HepG2 (cell line): ENCODE measurements around the gene ARF5. TPM values are rescaled to one million over a fixed set of nuclear protein-coding genes. Genes with fewer than 3 reads are reported as not detected.

ENCODE experiments used
- ASH2L ChIP-seq: fragments of 300-600, 200-600 bp; sonication (generic); IDR thresholded peaks from 2 replicates; pipeline ENCODE4 v1.7.0; 2017; ENCODE audit warnings: low read depth, mild to moderate bottlenecking, moderate library complexity, mixed read lengths, low read length; ENCODE audit not compliant: insufficient read length
- BCL6 ChIP-seq: IDR thresholded peaks from 2 replicates; pipeline ENCODE4 v1.6.1; 2016; ENCODE audit warnings: missing genetic modification reagents, missing compliant biosample characterization
- HDAC6 ChIP-seq: fragments of 200-600 bp; sonication (generic); IDR thresholded peaks from 2 replicates; pipeline ENCODE4 v1.7.0; 2017; ENCODE audit warnings: mild to moderate bottlenecking, antibody characterized with exemption, low read length, low read depth
- HMG20A ChIP-seq: IDR thresholded peaks from 2 replicates; pipeline ENCODE4 v1.6.1; 2016; ENCODE audit warnings: borderline replicate concordance
- POLR2A ChIP-seq, 2 experiments: IDR thresholded peaks; 2 replicates each; pipeline ENCODE4 v1.6.1; 2011; ENCODE audit warnings: low read depth in 2 of 2, low read length in 2 of 2, mild to moderate bottlenecking in 1 of 2, moderate library complexity in 1 of 2; ENCODE audit not compliant: insufficient read depth in 1 of 2
- SP5 ChIP-seq: IDR thresholded peaks from 2 replicates; pipeline ENCODE4 v1.6.1; 2016; ENCODE audit warnings: low read depth, borderline replicate concordance
- SPEN ChIP-seq: sonication (generic); formaldehyde crosslinking; IDR thresholded peaks from 2 replicates; pipeline ENCODE4 v1.5.1; 2020; ENCODE audit warnings: low read depth, mild to moderate bottlenecking, missing genetic modification reagents
- TBX2 ChIP-seq: sonication (generic); formaldehyde crosslinking; IDR thresholded peaks from 2 replicates; pipeline ENCODE4 v1.5.0; 2020; ENCODE audit warnings: missing genetic modification reagents, mild to moderate bottlenecking, borderline replicate concordance
- TGIF2 ChIP-seq: IDR thresholded peaks from 2 replicates; pipeline ENCODE4 v1.6.1; 2016; ENCODE audit warnings: control low read depth, missing compliant biosample characterization
- ZBTB7A ChIP-seq: sonication (generic); formaldehyde crosslinking; IDR thresholded peaks from 2 replicates; pipeline ENCODE4 v1.8.0; 2022; ENCODE audit warnings: mild to moderate bottlenecking, missing genetic modification reagents
- ZNF274 ChIP-seq: sonication (generic); formaldehyde crosslinking; IDR thresholded peaks from 2 replicates; pipeline ENCODE4 v1.5.1; 2020; ENCODE audit warnings: mild to moderate bottlenecking, missing genetic modification reagents
- ZNF446 ChIP-seq: sonication (generic); formaldehyde crosslinking; IDR thresholded peaks from 2 replicates; pipeline ENCODE4 v1.5.0; 2020; ENCODE audit warnings: mild to moderate bottlenecking, missing genetic modification reagents
- ZNF598 ChIP-seq: sonication (generic); formaldehyde crosslinking; IDR thresholded peaks from 2 replicates; pipeline ENCODE4 v1.5.1; 2020; ENCODE audit warnings: mild to moderate bottlenecking, missing genetic modification reagents, borderline replicate concordance
- ZNF607 ChIP-seq: sonication (generic); formaldehyde crosslinking; IDR thresholded peaks from 2 replicates; pipeline ENCODE4 v1.5.1; 2020; ENCODE audit warnings: missing genetic modification reagents, mild to moderate bottlenecking, borderline replicate concordance
- ZNF619 ChIP-seq: sonication (generic); formaldehyde crosslinking; IDR thresholded peaks from 2 replicates; pipeline ENCODE4 v1.4.0; 2020; ENCODE audit warnings: mild to moderate bottlenecking, missing genetic modification reagents
- ZNF703 ChIP-seq: sonication (generic); formaldehyde crosslinking; IDR thresholded peaks from 2 replicates; pipeline ENCODE4 v1.5.1; 2020; ENCODE audit warnings: missing genetic modification reagents, mild to moderate bottlenecking, moderate library complexity, borderline replicate concordance
- ZSCAN29 ChIP-seq: sonication (generic); formaldehyde crosslinking; conservative IDR thresholded peaks from 2 replicates; pipeline ENCODE4 v1.4.0; 2020; ENCODE audit warnings: mild to moderate bottlenecking, missing genetic modification reagents
- polyA plus RNA-seq, 8 experiments: library from polyadenylated mRNA; depleted of rRNA in 3 of 8; stranded (reverse) in 7 of 8; unstranded in 1 of 8; fragments of >200 nt; fragmentation: Illumina TruSeq in 4 of 8; extraction: Trizol in 4 of 8; gene quantifications; 2 replicates each; pipeline versions ENCODE4 v1.2.1 to v1.2.3, GENCODE V29; 2011 to 2016; ENCODE audit warnings: low read depth in 4 of 8, missing spikeins in 1 of 8, mixed read lengths in 1 of 8; ENCODE audit not compliant: insufficient read depth in 1 of 8
- total RNA-seq, 5 experiments: library from RNA; depleted of rRNA; stranded (reverse); fragments of >200 nt; fragmentation: Illumina TruSeq; extraction: Trizol; gene quantifications; 2 replicates each; pipeline ENCODE4 v1.2.3, GENCODE V29; 2016; ENCODE audit warnings: low read depth in 1 of 5
- TF ChIP-seq, protein P1 (sequence below): IDR thresholded peaks from 2 replicates; pipeline ENCODE4 v1.6.1; 2018; ENCODE audit warnings: missing genetic modification reagents, mild to moderate bottlenecking, missing compliant biosample characterization
- TF ChIP-seq, protein P2 (sequence below): IDR thresholded peaks from 2 replicates; pipeline ENCODE4 v1.6.1; 2016; ENCODE audit warnings: missing compliant biosample characterization, missing genetic modification reagents, borderline replicate concordance
- TF ChIP-seq, protein P3 (sequence below): sonication (generic); formaldehyde crosslinking; IDR thresholded peaks from 2 replicates; pipeline ENCODE4 v1.4.0; 2020; ENCODE audit warnings: missing genetic modification reagents

The ARF5 gene
- total and polyA plus RNA-seq, 2 of the 13 experiments (the other 11 are each of a cell fraction or from before 2014, with no cell fraction given): 109 to 135 TPM

DNA sequence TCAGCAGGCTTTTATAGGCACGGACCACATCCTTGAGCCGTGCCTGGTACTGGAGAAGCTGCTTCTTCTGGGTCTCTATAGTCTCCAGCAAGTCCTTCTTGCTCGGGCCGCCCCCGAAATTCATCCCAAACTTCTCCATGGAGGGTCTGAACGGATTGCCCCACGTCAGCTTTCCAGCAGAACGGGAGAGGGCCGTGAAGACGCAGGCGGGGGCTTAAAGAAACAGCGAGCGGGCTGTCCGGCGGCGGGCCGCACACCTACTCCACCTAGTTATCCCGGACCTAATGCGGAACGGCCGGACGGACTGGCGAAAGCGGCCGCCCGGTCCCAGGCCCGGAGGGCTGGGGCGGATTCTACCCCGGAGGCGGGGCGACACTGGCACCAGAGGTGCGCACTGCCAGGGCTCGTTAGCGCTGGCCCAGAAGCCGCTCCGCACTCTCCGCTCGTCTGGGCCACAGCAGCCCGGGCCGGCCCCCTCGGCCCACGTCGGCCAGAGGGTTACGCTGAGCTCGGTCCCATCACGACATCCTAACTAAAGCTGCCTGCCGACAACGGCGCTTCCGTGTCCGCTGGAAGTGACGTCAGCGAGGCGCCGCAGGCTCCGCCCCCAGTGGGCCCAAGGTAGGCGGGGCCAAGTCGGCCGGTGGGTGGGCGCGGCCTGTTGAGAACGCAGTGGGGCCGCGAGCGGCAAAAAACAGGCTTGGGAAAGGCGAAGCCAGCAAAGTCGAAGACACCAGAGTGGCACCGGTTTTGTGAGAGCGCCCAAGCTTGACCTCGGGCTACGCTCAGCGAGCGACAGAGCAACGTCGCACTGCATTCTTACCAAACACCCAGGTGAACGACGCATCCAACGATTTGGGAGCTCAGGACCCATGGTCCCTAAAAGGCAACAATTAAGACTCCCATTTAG lies 2.9 kb upstream of the ARF5 start, which contains the start of gene GCC1 (continued):
- TF ChIP-seq BCL6 (0 out of 2 replicates have a peak, but pooled peaks have one; percentile 37), ZSCAN29 (CRISPR knock-in tag) (peak; percentile 56; the same call in 1 of the 2 replicates), ZNF446 (0 out of 2 replicates have a peak, but pooled peaks have one; percentile 45), ASH2L (peak; percentile 86), TGIF2 (peak; percentile 43; the same call in 1 of the 2 replicates), SPEN (peak; percentile 64), TBX2 (CRISPR knock-in tag) (peak; percentile 78; the same call in 1 of the 2 replicates), ZNF619 (CRISPR knock-in tag) (0 out of 2 replicates have a peak, but pooled peaks have one; percentile 26), ZNF607 (0 out of 2 replicates have a peak, but pooled peaks have one; percentile 56), SP5 (CRISPR knock-in tag) (peak; percentile 62), HMG20A (no peak), HDAC6 (no peak), ZNF598 (peak; percentile 21; the same call in 1 of the 2 replicates), ZBTB7A (0 out of 2 replicates have a peak, but pooled peaks have one; percentile 14), ZNF274 (peak; percentile 72; the same call in 1 of the 2 replicates), POLR2A (IDR thresholded peaks at IDR 0.05; ENCODE audit: insufficient read depth in 1 of 2, low read depth in 2 of 2, low read length in 2 of 2) (peak; percentile 65 to 86), ZNF703 (CRISPR knock-in tag) (no peak; the same call in 1 of the 2 replicates)
- TF ChIP-seq, protein P1, sequence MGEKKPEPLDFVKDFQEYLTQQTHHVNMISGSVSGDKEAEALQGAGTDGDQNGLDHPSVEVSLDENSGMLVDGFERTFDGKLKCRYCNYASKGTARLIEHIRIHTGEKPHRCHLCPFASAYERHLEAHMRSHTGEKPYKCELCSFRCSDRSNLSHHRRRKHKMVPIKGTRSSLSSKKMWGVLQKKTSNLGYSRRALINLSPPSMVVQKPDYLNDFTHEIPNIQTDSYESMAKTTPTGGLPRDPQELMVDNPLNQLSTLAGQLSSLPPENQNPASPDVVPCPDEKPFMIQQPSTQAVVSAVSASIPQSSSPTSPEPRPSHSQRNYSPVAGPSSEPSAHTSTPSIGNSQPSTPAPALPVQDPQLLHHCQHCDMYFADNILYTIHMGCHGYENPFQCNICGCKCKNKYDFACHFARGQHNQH: peak; percentile 72; the same call in 1 of the 2 replicates
- TF ChIP-seq, protein P2, sequence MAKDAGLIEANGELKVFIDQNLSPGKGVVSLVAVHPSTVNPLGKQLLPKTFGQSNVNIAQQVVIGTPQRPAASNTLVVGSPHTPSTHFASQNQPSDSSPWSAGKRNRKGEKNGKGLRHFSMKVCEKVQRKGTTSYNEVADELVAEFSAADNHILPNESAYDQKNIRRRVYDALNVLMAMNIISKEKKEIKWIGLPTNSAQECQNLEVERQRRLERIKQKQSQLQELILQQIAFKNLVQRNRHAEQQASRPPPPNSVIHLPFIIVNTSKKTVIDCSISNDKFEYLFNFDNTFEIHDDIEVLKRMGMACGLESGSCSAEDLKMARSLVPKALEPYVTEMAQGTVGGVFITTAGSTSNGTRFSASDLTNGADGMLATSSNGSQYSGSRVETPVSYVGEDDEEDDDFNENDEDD (CRISPR knock-in tag): peak; percentile 80
- TF ChIP-seq, protein P3, sequence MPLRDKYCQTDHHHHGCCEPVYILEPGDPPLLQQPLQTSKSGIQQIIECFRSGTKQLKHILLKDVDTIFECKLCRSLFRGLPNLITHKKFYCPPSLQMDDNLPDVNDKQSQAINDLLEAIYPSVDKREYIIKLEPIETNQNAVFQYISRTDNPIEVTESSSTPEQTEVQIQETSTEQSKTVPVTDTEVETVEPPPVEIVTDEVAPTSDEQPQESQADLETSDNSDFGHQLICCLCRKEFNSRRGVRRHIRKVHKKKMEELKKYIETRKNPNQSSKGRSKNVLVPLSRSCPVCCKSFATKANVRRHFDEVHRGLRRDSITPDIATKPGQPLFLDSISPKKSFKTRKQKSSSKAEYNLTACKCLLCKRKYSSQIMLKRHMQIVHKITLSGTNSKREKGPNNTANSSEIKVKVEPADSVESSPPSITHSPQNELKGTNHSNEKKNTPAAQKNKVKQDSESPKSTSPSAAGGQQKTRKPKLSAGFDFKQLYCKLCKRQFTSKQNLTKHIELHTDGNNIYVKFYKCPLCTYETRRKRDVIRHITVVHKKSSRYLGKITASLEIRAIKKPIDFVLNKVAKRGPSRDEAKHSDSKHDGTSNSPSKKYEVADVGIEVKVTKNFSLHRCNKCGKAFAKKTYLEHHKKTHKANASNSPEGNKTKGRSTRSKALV (CRISPR knock-in tag): no peak
